ENCODE data around the gene EFNA5.

DNA sequence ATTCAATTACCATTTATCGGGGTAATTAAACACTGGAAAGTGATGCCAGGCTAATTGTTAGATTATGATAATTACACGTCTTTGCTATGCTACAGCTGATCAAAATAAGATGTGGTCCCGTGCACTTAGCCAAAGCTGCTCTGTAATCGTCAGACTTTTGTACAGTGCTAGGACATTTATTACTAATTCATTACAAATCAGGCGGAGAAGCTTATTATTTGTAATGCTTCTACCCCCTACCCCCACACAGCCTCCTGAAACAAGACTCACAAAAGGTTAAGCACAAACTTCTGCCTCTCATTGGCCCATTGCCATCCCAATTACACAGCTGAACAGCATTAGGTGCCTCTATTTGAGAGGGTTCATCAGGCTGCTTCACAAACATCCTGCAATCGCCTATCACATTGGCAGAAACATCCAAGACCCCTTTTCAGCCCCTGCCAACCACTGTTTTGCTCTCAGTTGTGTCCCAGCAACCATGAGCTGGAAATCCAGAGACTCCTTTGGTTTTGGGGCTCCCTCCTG lies 232.7 kb downstream of the EFNA5 start:
- no peak for TF ChIP-seq POLR2A (IDR thresholded peaks at IDR 0.05)
- TF ChIP-seq, protein P1, sequence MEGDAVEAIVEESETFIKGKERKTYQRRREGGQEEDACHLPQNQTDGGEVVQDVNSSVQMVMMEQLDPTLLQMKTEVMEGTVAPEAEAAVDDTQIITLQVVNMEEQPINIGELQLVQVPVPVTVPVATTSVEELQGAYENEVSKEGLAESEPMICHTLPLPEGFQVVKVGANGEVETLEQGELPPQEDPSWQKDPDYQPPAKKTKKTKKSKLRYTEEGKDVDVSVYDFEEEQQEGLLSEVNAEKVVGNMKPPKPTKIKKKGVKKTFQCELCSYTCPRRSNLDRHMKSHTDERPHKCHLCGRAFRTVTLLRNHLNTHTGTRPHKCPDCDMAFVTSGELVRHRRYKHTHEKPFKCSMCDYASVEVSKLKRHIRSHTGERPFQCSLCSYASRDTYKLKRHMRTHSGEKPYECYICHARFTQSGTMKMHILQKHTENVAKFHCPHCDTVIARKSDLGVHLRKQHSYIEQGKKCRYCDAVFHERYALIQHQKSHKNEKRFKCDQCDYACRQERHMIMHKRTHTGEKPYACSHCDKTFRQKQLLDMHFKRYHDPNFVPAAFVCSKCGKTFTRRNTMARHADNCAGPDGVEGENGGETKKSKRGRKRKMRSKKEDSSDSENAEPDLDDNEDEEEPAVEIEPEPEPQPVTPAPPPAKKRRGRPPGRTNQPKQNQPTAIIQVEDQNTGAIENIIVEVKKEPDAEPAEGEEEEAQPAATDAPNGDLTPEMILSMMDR (IDR thresholded peaks at IDR 0.05): no peak

Measured in uterus (tissue), 2 donors.